Measurements from ENCODE around the gene ITFG2.
"Not testable (repeated sequence)": the region's sequence is repeated elsewhere in the genome, so short reads cannot be mapped to it uniquely, and the experiment has no call there.

Gene ITFG2

DNA sequence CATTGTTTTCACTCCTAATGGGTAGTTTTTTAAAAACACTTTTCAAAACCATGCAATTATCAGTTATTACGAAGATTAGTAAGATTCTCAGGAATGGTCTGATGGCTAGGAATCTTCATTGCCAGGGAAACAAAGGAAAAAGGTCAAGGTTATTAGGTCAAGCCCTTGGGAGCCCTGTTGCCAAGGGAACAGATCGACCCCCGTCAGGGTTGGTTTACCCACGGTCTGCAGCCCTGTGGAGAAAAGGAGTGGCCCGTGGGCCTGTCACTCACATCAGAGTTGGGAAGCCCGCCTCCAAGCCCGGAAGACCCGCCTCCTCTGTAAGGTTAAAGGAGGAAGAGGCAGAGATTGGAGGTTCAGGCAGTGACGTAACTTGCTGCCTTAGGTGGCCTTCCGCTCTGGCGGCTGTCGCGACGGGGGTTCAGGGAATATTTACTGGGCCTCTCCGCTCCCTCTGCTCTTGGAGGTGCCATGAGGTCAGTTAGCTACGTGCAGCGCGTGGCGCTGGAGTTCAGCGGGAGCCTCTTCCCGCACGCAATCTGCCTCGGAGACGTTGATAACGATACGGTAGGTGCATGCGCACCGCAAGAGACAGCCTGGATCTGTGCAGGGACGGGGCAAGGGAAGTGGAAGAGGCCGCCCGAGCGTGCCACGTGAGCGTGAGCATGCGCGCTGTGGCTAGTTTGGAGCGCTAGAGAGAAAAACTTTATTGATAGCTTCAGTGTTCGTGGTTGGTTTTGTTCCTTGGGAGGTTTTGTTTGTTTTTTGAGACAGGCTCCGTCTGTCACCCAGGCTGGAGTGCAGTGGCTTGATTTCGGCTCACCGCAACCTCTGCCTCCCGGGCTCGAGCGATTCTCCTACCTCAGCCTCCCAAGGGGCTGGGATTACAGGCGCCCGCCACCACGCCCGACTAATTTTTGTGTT lies at the start of gene ITFG2:
Gene ITFG2 (plus strand): TSS at position 379 of the 924 bp plus-strand sequence. CDS start 93 bp downstream, at position 472.
- in situ Hi-C loops (cut with MboI; ENCODE audit: low sequenced_read_pairs): no loop called here

DNA sequence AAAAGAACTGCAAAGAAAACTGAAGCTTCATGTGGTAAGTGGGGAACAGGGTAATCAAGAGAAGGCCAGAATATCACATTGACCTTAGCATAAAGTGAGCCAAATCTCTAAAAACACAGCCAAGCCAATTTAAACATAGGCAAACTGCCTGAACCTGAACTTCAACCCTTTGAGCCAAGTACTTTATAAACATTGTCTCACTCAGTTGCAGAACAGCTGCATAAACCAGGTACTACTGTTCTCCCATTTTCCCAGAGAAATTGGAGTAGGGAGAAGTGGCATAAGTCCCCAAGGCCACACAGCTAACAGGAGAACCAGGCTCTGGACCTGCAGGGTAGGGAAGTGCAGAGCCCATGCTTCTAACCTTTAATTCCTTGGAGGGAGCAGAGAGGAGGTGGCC lies 48.1 kb upstream of the ITFG2 start:
- in situ Hi-C loops (cut with MboI; ENCODE audit: low sequenced_read_pairs): no loop called here

DNA sequence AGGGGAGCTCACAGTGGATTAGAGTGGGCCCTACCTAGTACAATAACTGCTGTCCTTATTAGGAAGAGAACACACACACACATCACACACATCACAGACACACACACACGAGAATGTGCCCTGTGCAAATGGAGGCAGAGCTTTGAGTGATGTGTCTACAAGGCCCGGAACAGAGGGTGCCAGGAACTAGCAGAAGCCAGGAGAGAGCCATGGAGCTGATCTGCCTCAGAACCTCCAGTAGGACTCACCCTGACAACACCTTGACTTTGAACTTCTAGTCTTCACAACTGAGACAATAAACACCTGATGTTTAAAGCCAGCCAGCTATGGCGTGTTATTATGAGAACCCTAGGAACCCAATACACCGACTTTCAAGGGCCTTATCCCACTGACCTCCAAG lies 47.4 kb upstream of the ITFG2 start:
- in situ Hi-C loops (cut with MboI; ENCODE audit: low sequenced_read_pairs): no loop called here

DNA sequence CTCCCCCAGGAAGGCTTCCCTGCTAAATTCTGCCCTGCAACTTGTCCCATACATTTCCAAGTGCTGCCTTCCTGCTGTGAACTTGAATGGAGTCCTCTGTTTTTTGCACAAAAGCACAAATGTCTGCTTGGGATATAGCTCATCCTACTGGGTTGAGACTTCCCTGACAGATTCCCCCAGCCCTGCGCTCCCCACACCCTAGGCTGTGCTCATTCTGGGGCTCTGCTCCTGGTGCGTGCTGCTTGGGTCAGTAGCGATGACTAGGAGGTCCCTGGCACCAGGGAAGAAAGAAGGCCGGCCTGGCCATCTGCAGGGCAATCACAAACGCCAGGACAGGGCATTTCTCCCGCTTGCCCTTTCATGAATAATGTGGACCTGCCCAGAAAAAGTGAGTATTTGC lies 46.9 kb upstream of the ITFG2 start:
- in situ Hi-C loops (cut with MboI; ENCODE audit: low sequenced_read_pairs): no loop called here

DNA sequence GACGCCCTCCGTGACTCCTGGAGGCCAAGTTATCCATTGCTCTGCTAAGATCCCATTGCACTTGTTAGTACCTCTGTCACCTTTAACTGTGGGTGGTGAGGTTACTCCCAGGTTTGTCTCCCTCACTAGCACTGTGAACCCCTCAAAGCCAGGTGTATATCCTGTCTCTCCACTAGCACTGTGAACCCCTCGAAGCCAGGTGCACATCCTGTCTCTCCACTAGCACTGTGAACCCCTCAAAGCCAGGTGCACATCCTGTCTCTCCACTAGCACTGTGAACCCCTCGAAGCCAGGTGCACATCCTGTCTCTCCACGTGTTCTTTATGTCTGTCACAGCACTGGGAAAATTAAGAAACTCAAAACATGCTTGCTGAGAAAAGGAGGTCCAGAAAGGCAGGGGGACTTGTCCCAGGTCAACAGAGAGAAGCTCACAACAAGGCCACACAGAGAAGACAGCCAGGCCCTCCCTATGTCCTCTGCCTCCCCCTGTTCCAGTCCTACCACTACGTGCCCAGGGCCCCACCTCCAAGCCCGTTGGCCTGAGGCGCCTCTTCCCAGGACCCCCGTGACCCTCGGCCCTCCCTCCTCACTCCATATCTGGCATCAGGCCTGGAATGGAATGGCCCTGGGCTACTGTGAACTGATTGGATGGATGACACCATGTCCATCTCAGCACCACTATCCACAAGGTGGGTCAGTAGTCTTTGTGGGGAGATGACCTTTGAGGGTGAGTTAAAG lies 44.1 kb upstream of the ITFG2 start:
- in situ Hi-C loops (cut with MboI; ENCODE audit: low sequenced_read_pairs): no loop called here

DNA sequence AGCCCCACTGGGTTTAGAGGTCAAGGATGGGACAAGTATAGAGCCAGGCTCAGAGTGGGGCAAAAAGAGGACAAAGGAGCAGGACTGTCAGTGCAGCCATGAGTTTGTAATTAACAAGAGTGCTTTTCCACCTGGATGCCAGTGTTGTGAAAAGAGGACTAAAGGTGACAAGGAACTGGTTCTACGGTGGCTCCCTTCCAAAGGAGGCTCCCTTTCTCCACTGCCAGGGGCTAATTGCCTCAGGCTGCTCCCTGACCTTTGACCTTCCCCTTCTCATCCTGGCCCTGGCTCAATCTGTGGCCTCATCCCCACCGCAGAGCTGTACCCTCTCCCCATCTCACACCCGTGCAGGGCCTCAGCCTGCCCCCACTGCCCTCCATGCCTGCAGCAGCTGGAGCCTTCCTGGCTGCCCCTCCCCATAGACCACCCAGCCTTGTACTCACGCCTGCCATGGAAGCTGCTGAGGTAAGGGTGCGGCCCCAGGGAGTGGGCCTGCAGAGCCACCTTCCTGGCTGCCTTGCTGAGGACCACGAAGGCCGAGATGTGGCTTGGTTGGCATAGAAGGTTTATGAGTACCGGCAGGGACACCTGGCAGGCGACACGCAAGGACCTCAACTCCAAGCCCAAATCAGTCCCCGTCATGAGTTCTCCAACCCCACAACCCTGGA lies 42.5 kb upstream of the ITFG2 start:
- in situ Hi-C loops (cut with MboI; ENCODE audit: low sequenced_read_pairs): no loop called here

DNA sequence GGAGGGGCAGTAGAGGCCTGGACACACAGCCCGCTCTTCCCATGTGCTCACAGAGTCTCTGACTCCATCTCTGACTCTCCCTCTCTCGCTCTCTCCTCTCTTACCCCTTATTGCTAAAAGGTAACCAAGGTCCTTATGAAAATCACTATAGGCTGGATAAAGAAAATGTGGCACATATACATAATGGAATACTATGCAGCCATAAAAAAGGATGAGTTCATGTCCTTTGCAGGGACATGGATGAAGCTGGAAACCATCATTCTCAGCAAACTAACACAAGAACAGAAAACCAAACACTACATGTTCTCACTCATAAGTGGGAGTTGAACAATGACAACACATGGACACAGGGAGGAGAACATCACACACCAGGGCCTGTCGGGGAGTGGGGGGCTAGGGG lies 41.9 kb upstream of the ITFG2 start:
- in situ Hi-C loops (cut with MboI; ENCODE audit: low sequenced_read_pairs): not testable (repeated sequence)

DNA sequence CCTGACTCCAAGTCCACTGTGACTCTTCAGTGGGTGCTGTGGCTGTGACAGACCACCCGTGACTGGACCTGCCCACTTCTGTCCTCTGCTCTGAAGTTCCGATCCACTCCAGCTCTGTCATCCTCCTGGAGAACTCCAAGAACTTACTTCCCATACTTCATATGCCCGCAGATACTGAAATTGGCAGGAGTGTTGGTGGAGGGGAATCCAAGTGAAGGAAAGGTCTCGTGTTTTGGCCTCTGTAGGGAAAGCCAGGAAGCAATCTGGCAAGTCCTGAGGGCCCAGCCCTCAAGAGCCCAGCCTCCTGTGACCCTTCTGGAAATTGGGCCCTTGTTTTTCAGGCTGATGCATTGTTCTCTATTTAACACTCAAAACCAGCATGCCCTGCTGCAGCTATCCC lies 40.1 kb upstream of the ITFG2 start:
- in situ Hi-C loops (cut with MboI; ENCODE audit: low sequenced_read_pairs): no loop called here

DNA sequence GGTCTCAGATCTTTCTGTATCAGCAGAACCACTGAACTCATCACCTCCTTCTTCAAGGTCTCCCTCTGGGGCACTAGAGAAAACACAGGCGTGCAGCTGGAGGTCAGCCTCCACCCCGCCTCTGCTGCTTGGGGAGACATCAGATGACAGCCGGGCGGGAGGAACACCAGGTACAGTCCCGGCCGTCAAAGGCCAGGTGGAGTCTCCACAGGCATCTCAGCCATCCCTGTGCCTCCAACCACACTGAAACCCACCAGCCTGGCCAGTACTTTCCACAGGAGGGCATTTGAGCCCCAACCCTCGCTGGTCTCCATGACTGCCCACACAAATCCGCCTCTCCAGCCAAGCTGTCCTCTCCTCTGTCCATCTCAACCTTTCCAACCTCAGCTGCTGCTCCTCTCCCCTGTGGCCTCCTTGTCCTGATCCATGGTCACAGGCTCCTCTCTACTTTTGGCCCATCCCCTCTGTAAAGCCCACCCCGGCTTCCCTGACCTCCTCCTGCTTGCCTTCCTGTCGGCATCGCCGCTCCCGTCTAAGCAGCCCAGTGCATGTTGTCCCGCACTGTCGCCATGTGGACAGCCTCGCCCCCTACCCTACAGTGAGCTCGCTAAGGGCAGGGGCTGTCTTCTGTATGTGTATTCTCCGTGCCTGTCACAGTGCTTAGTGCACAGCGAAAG lies 39.1 kb upstream of the ITFG2 start:
- in situ Hi-C loops (cut with MboI; ENCODE audit: low sequenced_read_pairs): no loop called here

DNA sequence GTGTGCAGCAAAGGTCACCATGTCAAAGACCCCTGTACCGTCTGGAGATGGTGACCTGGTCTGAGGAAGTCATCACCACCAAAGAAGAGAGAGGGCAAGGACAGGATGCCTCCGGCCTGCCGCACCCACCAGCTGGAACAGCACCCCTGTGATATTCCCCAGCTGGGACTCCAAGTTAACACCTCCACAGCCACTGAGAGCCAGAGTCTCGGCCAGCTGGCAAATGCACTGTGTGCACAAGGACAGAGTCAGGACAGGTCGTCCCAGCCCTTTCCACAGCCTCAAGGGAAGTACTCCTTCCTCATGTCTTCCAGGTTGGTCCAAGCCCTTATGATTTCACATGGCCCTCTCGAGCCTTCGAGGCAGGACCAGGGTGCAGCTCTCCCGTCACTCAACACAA lies 37.0 kb upstream of the ITFG2 start:
- in situ Hi-C loops (cut with MboI; ENCODE audit: low sequenced_read_pairs): no loop called here

DNA sequence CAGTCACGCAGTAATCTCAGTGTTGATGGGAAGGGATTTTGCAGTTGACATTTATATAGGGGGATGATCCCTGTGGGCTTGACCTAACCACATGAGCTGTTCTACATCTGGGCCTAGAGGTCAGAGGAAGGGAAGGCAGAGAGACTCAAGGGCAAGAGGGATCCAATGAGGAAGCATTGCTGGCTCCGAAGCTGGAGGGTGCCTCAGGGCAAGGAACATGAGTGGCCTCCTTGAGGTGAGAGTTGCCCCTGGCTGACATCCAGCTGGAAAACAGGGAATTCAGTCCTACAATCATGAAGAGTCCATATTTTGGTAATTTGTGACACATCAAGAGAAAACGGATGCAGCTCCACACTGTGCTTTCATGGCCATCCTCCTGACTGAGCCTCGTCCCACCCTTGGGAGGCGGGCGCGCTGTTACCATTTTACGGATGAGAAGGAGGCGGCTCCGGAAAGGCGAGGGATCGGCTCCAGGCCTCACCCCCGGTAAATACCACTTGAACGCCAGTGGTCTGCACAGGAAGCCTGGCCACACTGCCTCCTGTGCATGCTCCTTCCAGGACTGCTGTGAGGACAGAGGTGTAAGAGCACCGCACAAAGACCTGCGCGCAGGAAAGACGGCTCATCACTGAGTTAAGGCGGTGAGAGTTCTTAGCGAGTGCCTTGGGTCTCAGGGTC lies 36.2 kb upstream of the ITFG2 start:
- in situ Hi-C loops (cut with MboI; ENCODE audit: low sequenced_read_pairs): no loop called here

DNA sequence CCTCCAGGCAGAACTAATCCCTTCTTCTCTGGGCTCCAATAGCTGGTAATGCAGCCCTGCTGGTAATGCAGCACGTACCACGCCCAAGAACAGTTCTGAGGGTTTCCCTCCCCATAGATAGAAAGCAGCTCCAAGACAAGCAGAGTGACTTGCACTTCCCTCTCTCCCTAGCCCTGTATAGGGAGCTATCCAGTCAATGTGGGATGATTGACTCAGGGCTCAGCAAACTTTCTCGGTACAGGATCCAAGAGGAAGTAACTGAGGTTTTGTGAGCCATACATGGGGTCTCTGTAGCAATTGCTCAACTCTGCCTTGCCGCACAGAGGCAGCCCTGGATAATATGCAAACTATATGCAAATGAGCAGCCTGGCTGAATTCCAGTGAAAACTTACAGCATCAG lies 33.2 kb upstream of the ITFG2 start:
- in situ Hi-C loops (cut with MboI; ENCODE audit: low sequenced_read_pairs): no loop called here

DNA sequence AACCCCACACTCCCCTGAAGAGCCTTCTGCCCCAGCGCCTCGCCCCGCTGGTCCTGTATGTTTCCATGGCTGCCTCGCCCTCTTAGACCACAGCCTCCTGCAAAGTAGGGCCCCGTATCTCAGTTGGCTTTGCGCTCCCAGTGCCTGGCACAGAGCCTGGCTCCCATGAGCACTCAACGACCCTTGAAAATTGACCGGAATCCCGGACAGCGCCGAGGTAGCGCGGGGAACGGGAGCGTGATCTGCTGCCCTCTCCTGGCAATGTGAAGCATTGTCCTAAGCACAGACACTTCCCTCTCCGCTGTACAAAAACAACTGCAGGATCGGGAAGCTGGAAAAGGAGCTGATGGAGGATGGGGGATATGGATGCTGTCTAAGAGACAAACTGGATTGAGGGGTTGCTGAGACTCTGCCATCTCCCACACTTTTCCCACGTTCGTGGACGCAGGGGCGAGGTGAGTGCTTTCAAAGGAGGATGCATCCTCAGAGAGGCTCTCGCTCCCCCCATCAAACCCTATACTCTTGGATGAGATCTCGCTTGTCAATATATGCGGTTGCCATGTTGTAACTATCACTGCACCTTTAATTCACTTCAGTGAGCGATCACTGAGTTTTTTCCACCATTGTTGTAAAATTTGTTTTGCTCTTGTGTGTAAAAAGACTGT lies 28.4 kb upstream of the ITFG2 start:
- in situ Hi-C loops (cut with MboI; ENCODE audit: low sequenced_read_pairs): no loop called here

DNA sequence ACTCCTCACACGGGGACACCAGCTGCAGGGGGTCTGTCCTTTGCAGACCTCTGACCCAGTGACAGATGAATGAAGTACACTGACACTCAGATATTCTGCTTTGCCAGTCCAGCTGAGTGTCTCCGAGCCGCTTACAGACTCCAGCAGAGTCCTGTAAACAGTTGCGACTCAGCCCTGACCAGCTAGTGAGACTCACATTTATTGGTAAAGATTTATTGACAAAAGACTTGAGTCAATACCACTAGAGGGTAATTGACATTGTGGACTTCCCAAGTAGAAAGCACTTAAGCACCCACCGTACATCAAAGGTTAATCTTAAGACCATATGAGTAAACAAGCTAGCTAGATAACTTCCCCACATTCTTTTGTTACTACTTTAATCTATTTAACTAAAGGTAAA lies 27.5 kb upstream of the ITFG2 start:
- in situ Hi-C loops (cut with MboI; ENCODE audit: low sequenced_read_pairs): no loop called here

DNA sequence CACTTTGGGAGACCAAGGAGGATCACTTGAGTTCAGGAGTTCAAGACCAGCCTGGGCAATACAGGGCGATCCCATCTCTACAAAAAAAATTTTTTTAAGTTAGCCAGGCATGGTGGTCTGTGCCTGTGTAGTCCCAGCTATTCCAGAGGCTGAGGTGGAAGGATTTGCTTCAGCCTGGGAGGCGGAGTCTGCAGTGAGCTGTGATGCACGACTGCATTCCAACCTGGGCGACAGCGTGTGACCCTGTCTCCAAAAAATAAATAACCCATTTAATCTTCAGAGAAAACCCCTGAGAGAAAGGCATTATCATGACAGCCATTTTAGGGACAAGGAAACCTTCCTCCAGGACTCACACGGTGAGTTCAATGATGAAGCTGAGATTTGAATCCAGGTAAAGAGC lies 21.4 kb upstream of the ITFG2 start:
- in situ Hi-C loops (cut with MboI; ENCODE audit: low sequenced_read_pairs): no loop called here

DNA sequence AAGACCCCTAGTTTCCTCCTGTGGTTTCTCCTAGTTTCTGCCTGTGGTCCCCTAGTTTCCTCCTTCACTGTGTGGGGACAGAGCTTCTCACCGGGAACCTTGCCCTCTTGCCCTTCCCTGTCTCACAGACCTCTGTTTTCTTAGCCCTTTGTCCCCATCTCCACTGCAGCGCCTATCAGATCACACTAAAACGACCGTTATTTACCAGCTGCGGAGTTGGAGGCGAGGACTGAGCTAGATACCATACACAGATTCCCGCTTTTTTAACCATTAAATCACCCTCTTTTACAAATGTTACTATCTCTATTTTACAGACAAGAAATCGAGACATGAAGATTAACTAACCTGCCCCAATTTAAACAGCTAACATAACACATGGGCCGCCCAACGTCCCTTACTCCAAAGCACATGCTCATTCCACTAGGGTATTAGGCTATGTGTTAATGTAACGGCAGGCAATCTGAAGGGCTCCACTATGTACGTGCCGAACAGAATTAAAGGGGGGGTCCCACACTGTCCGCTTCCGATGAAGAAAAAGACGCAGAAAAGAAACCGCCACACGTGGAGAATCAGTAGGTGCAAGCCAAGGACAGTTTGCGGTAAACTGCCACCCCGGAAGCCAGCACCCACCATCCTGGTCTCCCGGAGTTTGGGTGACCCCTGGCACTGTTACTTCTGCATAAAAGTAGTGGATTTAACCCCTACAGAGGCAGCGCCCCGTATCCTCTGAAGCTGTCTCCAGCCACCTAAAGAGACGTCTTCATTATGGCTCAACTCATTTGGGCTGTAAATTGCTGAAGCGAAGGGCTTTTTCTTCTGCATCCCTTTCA lies 19.6 kb upstream of the ITFG2 start:
- in situ Hi-C loops (cut with MboI; ENCODE audit: low sequenced_read_pairs): no loop called here

DNA sequence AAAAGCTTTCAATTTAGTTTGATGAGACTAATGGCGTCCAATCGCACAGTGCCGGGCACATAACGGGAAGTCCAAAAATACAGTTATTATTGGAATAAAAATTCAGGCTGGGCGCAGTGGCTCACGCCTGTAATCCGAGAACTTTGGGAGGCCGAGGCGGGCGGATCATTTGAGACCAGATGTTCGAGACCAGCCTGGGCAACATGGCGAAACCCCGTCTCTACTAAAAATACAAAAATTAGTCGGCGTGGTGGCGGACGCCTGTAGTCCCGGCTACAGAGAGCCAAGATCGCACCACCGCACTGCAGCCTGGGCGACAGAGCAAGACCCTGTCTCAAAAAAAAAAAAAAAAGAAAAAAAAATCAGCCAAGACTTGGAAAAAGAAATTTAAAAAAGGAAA lies 18.9 kb upstream of the ITFG2 start:
- in situ Hi-C loops (cut with MboI; ENCODE audit: low sequenced_read_pairs): no loop called here

DNA sequence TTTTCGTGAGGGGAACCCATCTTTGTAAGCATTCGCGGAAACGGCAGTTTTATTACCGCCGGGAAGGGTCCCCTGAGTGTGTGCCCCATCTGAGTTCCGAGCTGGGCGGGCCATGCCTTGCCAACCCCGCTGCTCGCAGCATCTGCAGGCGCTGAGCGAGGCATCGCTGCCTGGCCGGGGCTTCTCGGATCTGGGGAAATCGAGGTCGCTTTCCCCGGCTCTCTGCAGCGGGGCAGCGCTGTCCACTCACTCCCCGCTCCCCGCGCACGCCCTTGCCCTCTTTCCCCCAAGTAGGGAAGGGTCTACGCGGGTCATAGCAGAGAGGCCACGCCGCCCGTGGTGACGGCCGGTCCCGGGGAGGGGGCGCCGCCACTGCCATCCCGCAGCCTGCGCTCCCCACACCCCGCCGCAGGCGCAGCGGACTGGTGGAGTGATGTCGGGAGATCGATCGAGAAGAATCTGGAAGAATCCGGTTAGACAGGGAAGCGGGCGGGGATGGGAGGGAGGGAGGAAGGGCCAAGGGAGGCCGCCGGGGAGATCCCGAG lies 18.2 kb upstream of the ITFG2 start:
- in situ Hi-C loops (cut with MboI; ENCODE audit: low sequenced_read_pairs): no loop called here

DNA sequence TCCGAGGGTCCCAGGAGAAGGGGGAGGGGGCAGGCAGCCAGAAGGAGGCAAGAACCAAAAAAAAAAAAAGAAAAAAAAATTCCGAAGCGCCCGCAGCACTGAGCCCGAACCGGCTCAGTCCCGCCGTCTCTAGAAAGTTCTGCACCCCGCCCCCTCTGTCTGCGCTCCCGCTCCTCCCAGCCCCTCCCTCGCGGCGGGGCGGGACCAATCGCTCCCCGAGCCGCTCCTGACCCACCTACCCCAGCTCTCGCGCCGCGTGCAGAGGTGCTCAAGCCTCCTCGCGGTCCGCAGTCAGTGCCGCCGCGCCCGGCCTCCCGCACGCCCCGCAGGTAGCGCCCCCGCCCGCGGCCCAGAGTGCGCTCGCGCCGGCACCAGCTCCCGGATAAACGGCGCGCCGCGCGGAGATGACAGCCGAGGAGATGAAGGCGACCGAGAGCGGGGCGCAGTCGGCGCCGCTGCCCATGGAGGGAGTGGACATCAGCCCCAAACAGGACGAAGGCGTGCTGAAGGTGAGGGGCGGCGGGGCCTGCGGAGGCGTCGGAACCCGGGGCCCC lies 17.7 kb upstream of the ITFG2 start, which contains the start of gene FKBP4:
Gene FKBP4 (plus strand): TSS at position 235 of the 554 bp plus-strand sequence. CDS start 170 bp downstream, at position 405.
- in situ Hi-C loops (cut with MboI; ENCODE audit: low sequenced_read_pairs): no loop called here

Data from HL-60/S4 treated with retinoic acid at 250 ng/mL for 4 days and 3 days (cell line).